GM19035 (cell line): ENCODE measurements around the gene CLIC4.
"Not testable (repeated sequence)": the region's sequence is repeated elsewhere in the genome, so short reads cannot be mapped to it uniquely, and the experiment has no call there.

Source experiments
- ATAC-seq: cut with Tn5 transposase; IDR thresholded peaks from one replicate; pipeline ENCODE4 v1.9.1; 2021; ENCODE audit not compliant: unreplicated experiment

Gene CLIC4

DNA sequence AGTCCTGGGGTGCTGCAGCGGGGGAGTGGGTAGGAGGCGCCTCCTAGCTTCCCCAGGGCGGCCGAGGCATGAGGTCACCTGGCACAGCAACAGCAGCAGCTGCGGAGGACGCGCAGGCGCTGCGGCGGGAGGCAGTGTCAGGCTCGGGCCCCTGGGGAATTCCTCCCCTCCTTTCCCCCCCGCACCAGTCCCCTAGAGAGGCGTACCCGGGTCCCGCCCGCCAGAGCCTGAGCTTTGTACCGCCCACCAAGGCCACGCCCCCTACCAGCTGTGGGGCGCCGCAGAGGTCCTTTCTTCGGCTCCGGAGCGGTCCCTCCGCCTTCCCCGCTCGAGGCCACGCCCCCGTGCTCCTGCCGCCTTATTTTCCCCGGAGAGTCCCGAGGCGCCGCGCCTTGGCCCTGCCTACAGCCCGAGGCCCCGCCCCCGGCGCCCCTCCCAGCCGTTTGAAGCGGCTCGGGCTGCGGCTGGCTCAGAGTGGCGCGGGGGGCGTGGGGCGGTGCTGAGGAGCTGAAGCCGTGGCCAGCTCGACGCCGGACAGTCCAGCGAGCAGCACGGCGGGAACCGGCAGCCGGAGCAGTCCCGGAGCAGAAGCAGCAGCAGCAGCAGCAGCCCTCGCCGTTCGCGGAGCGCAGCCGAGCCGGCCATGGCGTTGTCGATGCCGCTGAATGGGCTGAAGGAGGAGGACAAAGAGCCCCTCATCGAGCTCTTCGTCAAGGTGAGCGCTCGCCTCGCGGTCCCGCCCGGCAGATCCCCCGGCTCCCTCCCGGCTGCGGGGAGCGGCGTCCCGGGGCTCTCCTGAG lies at the start of gene CLIC4:
Gene CLIC4, plus strand, starts transcription at position 537 of the 800 bp plus-strand sequence. Its CDS starts 107 bp downstream, at position 644.
- peak; percentile 75 for ATAC-seq

DNA sequence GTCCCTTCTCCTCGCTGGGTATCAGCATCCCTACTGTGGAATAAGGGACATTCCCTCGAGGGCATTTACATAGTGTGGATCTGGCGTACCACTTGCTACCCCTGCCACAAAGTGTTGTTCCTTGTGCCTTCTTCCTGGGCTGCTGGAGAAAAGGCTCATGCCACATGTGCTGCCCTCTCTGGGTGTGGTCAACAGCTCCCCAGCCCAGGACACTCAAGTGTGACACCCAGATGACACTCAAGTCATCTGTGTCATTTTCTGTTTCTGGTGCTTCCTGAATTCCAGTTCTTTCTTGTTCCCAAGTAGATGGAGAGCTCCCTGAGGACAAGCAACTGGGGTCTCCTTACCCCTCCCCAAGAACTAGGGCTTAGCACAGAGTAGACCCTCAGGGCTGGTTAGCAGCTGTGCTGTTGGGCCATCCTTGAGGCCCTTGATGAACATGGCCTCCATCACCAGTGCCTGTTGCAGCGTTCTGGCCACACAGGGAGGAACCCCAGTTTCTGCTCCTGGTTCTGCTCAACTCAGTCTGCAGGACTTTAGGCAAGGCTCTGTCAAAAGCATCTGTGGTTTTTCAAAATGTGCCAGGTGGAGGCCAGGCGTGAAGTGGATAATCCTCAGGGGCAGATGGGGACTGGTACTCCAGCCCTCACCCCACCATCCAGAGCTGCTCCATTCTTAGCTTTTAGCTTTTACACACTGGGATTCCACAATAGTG lies 49.0 kb upstream of the CLIC4 start:
- ATAC-seq, result no peak

DNA sequence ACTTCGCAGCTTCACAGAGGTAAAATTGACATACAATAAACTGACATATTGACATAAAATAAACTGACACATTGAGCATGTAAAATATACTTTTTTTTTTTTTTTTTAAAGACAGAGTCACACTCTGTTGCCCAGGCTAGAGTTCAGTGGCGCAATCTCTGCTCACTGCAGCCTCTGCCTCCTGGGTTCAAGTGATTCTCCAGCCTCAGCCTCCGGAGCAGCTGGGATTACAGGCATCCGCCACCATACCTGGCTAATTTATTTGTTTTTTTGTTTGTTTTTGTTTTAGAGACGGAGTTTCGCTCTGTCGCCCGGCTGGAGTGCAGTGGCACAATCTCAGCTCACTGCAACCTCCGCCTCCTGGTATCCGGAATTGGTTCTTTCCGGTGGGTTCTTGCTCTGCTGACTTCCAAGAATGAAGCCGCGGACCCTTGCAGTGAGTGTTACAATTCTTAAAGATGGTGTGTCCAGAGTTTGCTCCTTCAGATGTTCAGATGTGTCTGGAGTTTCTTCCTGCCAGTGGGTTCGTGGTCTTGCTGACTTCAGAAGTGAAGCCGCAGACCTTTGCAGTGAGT lies 48.4 kb upstream of the CLIC4 start:
- no peak for ATAC-seq

DNA sequence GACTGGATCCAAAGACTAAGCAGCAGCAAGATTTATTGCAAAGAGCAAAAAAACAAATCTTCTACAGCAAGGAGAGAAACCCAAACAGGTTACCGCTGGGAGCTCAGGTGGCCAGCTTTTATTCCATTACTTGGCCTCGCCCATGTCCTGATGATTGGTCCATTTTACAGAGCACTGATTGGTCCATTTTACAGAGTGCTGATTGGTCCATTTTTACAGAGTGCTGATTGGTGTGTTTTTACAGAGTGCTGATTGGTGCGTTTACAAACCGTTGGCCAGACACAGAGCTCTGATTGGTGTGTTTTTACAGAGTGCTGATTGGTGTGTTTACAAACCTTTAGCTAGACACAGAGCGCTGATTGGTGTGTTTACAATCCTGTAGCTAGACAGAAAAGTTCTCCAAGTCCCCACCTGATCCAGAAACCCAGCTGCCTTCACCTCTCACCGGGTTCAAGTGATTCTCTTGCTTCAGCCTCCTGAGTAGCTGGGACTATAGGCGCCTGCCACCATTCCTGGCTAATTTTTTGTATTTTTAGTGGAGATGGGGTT lies 47.7 kb upstream of the CLIC4 start:
- ATAC-seq, result not testable (repeated sequence)

DNA sequence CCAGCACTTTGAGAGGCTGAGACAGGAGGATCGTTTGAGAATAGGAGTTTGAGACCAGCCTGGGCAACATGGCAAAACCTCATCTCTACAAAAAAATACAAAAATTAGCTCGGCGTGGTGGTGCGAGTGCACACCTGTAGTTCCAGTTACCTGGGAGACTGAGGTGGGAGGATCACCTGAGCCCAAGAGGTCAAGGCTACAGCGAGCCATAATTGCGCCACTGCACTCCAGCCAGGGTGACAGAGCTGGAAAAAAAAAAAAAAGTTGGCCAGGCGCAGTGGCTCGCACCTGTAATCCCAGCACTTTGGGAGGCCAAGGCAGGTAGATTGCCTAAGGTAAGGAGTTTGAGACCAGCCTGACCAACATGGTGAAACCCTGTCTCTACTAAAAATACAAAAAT lies 46.9 kb upstream of the CLIC4 start:
- not testable (repeated sequence) for ATAC-seq

DNA sequence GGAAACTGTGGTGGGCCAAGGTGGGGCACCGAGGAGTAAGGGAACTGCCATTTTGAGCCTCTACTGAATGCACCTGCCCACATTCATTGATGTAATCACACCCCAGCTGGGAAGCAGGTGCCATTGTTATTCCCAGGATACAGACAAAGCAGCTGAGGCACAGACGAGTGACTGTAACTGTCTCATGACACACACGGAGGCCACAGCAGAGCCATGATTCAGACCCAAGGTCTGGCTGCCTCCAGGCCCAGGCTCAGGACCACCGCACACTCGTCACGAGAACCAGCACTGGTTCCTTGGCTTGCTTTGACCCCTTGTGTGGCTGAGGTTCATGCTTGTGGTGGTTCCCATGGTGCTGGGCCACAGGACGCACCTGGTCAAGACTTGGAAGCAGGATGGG lies 45.6 kb upstream of the CLIC4 start:
- no peak for ATAC-seq

DNA sequence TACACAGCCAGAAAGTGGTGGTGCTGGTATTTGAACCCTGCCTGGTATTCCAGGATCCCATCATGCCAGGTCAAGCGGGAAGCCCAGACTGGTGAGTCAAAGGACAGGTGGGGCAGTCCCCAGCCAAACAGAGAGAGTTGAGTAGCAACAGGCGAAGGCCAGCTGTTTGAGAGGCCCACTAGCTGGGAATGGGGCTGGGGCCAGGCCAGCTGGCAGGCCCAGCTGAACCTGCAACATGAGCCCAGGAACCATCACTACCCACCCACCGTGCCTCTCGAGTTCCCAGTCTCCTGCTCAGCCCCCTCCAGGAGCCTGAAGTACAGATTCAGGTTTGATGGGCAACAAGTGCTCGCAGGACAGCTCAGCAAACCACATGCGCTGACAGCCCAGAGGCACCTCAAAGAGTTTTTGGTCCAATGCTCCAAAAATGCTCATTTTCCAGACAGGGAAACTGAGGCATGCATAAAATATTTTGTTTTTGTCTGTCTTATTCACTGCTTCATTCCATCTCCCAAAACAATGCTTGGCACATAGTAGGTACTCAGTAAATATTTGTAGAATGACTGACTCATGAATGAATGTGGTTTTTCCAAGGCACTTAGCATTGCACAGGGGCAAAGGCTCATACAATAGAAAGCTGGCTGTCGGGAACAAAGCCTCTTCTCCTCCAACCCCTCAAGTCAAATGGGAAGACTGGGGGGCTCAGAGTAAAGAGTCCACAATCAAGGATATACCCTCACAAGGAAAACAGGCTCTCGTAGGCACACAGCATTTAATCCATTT lies 42.5 kb upstream of the CLIC4 start:
- no peak for ATAC-seq

DNA sequence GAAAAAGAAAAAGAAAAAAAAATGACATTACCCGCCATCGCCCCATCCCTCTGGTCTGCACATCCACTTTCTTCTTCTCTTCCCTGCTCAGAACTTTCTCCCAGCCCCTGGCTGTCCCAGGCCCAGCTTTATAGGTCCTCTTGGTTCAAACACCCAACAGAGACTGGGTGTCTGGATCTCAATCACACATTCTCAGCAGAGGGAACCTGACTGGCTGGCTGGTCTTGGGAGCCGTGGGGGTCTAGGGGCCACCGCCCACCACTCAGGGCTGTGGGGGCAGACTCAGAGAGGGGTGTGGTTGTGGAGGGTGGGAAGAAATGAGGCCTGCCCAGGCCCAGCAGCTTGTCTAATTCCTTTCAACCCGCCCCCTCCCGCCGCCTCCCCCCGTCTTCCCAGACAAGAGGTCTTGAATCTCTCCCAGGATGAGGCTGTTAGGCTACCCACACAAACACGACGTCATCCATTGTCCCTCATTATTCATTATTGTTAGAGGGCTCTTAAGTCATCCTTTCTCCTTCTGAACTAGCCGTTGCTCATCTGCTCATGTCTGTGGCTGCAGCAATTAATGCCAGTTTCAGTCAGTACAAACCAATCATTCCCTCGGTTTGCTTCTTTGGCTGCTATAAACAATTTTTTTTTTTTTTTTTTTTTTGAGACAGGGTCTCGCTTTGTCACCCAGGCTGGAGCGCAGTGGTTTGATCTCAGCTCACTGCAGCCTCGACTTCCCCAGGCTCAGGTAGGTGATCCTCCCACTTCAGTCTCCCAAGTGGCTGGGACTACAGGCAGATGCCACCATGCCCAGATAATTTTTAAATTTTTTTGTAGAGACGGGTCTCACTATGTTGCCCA lies 40.6 kb upstream of the CLIC4 start:
- ATAC-seq, result no peak

DNA sequence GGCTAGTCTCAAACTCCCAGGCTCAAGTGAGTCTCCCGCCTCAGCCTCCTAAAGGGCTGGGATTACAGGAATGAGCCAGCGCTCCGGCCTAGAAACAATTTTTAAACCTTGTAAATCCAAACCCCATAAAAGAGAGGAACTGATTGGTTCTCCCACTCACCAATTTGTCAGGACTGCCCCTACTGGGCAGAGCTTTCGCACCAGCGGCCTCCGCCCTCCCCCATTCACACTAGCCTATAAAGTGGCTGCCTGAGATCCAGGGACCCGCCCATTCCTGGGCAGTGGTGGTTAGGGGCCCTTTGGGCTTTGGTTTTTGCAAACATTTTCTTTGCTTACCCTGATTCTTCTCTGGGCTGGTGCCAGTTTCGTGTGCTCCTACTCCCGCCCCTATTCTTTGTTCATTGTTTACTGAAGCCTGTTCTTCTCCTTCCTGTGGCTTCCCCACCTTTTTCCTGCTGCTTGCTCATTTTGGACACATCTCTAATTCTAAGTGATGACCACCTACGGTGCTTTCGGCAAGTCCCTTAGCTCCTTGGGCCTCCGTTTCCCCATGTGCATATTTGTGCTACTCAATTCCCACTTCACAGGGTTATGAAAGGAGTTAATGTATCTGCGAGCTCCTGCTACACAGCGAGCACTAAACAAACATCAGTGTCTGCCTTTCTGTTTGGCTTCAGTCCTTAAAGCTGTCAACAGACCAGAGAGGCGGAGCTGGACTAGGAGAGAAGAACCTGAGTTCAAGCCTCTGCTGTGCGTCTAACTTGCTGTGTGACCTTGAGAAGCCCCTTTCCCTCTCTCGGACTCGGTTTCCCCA lies 39.8 kb upstream of the CLIC4 start:
- ATAC-seq, result no peak

DNA sequence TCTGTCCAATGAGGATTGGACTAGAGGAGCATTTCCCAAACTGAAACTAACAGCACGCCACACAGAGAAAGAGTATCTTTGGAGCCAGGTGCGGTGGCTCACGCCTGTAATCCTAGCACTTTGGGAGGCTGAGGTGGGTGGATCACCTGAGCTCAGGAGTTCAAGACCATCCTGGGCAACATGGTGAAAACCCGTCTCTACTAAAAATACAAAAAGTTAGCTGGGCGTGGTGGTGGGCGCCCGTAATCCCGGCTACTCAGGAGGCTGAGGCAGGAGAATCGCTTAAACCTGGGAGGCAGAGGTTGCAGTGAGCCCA lies 39.2 kb upstream of the CLIC4 start:
- not testable (repeated sequence) for ATAC-seq

DNA sequence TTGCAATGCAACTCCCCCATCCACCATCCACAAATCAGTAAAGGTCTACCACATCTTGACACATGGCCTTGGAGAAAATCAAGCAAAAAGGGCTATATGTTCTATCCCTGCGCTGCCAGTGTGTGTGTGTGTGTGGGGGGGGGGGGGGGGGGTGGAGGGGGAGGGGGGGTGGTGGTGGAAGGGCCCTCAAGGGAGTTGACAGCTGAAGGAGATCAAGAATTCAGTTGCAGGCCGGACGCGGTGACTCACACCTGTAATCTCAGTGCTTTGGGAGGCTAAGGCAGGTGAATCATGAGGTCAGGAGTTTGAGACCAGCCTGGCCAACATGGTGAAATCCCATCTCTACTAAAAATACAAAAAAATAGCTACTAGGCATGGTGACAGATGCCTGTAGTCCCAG lies 37.6 kb upstream of the CLIC4 start:
- no peak for ATAC-seq

DNA sequence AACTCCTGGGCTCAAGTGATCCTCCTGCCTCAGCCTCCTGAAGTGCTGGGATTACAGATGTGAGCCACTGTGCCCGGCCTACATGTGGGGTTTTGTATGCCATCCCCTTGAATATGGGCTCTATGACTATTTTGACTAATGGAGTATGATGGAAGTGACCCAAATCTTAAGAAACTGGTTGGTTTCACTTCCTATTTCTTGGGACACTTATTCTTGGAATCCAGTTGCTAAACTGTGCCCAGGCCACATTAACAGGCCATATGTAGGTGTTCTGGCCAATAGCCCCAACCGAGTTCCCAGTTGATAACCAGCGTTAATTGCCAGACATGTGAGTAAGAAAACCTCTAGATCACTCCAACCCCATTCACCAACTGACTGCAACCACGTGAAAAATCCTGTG lies 36.3 kb upstream of the CLIC4 start:
- ATAC-seq, result no peak

DNA sequence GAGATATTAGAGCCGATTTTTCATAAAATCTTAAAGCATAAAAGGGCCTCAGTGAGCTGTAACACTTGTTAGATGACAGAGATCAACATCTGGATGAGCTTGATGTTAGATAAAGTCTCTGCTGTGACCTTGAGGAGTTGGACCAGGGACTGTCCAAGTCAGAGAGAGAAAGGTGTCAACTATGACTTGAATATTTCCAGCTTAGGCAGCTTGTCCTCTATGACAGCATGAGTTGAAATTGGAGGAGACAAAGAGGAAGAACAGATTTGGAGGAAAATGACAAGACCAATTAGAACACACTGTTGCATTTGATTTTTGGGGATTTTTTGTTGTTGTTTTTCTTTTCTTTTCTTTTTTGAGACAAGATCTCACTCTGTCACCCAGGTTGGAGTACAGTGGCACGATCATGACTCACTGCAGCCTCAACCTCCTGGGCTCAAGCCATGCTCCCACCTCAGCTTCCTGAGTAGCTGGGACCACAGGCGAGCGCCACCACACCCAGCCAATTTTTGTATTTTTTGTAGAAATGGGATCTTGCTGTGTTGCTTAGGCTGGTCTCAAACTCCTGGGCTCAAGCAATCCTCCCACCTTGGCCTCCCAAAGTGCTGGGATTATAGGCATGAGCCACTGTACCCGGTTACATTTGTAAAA lies 35.3 kb upstream of the CLIC4 start:
- no peak for ATAC-seq

DNA sequence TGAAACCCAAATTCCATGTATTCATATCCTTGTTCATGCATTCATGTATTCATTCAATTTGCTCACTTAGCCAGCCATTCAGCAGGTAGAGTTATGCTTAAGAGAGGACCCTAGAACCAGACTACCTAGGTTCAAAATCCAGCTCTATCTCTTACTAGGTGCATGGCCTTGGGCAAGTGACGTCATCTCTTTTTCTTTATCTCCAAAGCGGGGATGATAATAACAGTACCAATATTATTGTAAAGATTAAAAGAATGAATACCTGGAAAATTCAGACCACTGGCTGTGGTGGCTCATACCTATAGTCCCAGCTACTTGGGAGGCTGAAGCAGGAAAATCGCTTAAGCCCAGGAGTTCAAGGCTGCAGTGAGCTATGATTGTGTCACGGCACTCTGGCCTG lies 33.9 kb upstream of the CLIC4 start:
- no peak for ATAC-seq

DNA sequence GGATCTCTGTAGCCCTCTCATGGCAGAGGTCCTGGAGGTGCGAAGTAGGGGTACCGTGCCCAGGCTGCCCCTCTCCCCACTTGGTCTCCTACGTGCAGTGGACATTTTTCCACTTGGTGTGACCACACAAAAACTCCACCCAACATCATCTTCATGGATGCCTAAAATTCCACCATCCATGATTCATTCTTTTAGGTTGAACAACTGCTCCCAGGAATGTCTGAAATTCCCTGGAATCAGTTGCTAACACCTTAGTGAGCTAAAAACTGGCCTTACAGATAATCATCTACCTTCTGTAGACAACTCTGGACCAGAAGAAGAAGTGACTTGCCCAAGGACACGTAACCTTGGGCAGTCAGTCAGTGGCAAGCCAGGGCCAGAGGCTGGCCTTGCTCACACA lies 32.1 kb upstream of the CLIC4 start:
- ATAC-seq, result no peak

DNA sequence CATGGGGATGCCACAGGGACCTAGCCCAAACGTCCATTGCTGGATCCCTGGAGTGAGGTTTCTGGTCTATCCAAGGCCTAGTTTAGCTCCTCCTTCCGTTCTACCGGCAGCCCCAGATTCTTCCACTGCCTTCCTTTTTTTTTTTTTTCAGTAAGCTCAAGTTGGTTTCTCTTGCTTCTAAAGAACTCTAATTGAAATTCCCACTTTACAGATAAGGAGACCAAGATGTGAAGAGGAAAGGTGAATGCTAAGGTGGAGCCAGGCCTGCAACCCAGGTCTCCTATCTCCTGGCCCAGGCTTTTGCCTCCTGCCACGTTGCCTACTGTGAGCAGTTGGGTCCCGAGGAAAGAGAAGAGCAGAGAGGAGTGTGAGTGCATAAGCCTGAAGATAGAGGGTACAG lies 31.5 kb upstream of the CLIC4 start:
- ATAC-seq, result no peak

DNA sequence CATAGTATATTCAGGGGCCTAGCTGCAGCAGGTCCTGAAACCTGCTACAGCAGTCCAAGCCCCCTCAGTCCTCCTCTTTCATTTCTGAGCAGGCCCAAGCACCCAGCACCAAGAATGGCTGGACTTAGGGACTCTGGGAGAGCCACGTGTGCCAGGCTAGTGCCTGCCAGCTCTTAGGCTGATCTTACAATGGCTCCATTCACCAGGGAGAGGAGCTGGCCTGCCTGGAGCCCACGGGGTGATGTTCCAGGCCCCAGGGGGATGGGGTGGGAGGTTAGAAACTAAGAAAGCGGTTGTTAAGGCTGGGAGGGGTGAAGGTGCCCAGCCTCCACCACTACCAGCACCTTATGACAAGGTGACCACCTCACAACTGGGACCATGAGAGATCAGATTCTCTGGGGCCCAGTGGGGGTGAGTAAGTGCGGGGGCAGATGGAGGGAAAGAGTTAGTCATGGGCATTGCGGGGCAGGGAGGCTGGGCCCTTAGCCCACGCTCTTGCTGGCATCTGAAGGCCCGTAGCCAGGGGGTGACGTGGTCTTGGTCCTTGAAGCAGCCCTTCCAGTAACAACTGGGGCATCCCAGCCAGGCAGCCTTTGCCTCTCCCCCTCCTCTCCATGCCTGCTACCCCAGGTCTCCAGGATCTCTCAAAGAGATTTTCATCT lies 30.3 kb upstream of the CLIC4 start:
- ATAC-seq, result no peak

DNA sequence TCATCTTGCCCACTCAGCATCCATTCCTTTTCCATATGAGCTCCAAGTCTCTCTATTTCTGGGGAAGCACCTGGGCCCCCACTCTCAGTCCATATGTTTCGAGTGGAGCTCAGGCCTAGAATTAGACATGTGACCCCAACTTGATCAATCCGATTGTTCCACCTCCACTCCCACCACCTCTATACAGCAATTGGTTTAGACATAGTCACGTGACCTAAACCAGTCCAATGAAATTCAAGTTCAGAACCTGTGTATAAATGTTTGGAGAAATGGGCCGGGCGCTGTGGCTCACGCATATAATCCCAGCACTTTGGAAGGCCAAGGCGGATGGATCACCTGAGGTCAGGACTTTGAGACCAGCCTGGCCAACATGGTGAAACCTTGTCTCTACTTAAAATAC lies 29.6 kb upstream of the CLIC4 start:
- ATAC-seq, result no peak
